HS-5 (cell line): Measurements from ENCODE around the gene NR1D1.

Experiments used
- DNase-seq: peaks from one replicate; pipeline ENCODE4 v3.0.0-alpha.2; 2012; ENCODE audit warnings: low read depth

NR1D1 gene

GRCh38 chr17:40111221-40112128 lies 11.1 kb upstream of the NR1D1 start:
- DNase-seq, result no peak

- no peak for DNase-seq
Observed at GRCh38 chr17:40110026-40110845, 9.8 kb upstream of the NR1D1 start.

- no peak for DNase-seq
Observed at GRCh38 chr17:40108970-40109824, 8.8 kb upstream of the NR1D1 start.

- no peak for DNase-seq
Observed at GRCh38 chr17:40107522-40108174, 7.3 kb upstream of the NR1D1 start.

- DNase-seq, result no peak
Observed at GRCh38 chr17:40106760-40107521, 6.6 kb upstream of the NR1D1 start.

GRCh38 chr17:40105861-40106759 lies 5.7 kb upstream of the NR1D1 start:
- DNase-seq, result no peak

GRCh38 chr17:40104594-40105486 lies 4.5 kb upstream of the NR1D1 start:
- DNase-seq, result no peak

- no peak for DNase-seq
Observed at GRCh38 chr17:40103688-40104087, 3.3 kb upstream of the NR1D1 start.

- DNase-seq, result no peak
Observed at GRCh38 chr17:40103071-40103661, 2.8 kb upstream of the NR1D1 start.

GRCh38 chr17:40101367-40102210 lies 1.2 kb upstream of the NR1D1 start:
- DNase-seq, result no peak

GRCh38 chr17:40100669-40101366 lies 429 bp upstream of the NR1D1 start:
- DNase-seq, result peak; percentile 92

GRCh38 chr17:40099619-40100418 lies 570 bp downstream of the NR1D1 start:
- DNase-seq, result no peak

- peak; percentile 96 for DNase-seq
Observed at GRCh38 chr17:40098846-40099618, 1.4 kb downstream of the NR1D1 start.

- DNase-seq, result no peak
Observed at GRCh38 chr17:40097931-40098845, 2.2 kb downstream of the NR1D1 start.
